AG09319 (cell line): ENCODE results near the gene HAUS5.

Experiments
- DNase-seq: peaks from one replicate; pipeline ENCODE4 v3.0.0-alpha.2; 2010; ENCODE audit warnings: low read depth; ENCODE audit errors: extremely low read depth
- TF ChIP-seq, protein P1 (sequence below): IDR thresholded peaks from 2 replicates; pipeline ENCODE4 v1.5.1; 2011; ENCODE audit warnings: low read depth, mild to moderate bottlenecking, inconsistent platforms, low read length, moderate library complexity

Gene HAUS5

DNA sequence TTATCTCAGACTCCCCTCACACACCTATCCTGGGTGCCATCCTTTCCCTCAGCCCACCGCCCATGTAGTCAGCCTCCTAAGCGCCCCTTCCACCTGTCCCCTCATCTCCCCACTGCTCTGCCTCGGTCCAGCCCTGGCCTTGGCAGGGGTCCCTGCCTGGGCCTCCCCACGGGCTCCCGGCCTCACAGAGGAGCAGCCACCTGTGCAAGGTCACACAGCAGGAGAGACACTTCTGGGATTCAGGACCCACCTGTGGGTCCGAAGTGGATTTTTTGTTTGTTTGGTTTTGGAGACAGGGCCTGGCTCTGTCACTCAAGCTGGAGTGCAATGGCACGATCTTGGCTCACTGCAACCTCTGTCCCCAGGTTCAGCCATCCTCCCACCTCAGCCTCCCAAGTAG lies 53.1 kb downstream of the HAUS5 start:
- no peak for DNase-seq
- TF ChIP-seq, protein P1, sequence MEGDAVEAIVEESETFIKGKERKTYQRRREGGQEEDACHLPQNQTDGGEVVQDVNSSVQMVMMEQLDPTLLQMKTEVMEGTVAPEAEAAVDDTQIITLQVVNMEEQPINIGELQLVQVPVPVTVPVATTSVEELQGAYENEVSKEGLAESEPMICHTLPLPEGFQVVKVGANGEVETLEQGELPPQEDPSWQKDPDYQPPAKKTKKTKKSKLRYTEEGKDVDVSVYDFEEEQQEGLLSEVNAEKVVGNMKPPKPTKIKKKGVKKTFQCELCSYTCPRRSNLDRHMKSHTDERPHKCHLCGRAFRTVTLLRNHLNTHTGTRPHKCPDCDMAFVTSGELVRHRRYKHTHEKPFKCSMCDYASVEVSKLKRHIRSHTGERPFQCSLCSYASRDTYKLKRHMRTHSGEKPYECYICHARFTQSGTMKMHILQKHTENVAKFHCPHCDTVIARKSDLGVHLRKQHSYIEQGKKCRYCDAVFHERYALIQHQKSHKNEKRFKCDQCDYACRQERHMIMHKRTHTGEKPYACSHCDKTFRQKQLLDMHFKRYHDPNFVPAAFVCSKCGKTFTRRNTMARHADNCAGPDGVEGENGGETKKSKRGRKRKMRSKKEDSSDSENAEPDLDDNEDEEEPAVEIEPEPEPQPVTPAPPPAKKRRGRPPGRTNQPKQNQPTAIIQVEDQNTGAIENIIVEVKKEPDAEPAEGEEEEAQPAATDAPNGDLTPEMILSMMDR, result no peak

DNA sequence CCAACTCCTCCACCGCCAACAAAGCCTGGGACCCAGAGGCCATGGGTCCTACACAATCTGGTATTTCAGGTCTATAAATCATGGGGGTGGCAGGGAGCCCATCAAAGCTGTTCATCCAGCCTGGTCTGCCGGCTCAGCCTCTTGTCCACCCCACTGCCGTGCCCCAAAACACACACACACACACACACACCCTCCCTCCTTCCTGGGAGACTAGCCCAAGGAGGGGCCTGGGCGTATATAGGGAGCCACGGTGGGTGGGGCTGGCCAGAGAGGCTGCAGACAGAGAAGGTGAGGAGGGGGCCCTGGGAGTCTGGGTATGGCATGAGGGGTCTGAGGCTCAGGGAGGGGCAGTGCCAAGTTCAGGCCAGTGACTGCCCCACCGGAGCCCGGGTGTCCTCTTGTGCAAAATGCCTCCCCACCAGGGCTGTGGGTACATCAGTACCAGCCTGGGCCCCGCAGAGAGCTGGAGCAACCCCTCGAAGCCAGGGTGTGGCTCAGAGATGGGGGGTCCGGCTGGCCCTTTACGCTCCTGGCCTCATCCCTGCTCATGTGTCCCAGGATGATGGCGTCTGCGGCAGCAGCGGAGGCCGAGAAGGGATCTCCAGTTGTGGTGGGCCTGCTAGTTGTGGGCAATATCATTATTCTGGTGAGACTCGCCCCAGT lies 53.8 kb downstream of the HAUS5 start, which contains the start of gene UPK1A:
Gene UPK1A, plus strand, starts transcription at position 267 of the 663 bp plus-strand sequence. Its CDS starts 296 bp downstream, at position 563.
- TF ChIP-seq, protein P1, result no peak
- DNase-seq, result no peak

DNA sequence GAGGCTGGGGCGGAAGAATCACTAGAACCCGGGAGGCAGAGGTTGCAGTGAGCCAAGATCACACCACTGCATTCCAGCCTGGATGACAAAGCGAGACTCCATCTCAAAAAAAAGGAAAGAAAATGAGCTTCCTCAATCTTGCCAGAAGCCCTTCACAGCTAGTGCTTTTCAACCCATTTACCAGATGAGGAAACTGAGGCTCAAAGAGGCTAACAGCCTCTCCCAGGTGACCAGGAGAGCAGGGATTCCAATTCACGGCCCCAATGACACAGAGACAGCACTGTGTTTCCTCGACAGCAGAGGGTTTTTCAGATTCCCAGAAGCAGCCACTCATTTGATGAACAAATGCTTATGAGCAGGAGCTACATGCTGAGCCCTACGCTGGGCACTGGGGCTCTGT lies 57.0 kb downstream of the HAUS5 start:
- no peak for DNase-seq
- TF ChIP-seq, protein P1, result no peak

DNA sequence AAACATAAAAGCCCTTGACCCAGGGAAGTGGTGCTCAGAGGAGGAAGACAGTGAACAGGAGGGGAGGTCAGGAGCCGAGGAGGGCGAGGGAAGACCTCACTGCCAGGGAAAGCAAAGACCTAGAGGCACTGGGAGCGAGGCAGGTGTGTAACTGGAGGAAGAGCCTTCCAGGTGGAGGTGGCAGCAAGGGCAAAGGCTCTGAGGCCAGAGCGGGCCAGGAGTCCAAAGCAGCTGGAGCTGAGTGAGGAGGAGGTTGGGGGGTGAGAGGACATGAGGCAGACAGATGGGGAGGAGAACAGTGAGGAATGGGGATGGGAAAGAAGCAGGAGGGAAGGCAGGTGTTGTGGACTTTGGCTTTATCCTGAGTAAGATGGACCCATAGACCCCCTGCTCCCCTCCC lies 57.4 kb downstream of the HAUS5 start:
- TF ChIP-seq, protein P1, result no peak
- DNase-seq, result no peak

DNA sequence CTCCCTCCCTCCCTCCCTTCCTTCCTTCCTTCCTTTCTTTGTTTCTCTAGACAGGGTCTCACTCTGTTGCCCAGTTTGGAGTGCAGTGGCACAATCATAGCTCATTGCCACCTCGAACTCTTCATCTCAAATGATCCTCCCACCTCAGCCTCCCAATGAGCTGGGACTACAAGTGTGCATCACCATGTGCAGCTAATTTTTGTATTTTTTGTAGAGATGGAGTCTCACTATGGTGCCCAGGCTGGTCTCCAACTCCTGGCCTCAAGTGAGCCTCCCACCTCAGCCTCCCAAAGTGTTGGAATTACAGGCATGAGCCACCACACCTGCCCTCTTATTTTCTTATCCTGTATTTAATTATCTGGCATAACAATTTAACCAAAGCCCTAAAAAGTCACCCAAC lies 58.2 kb downstream of the HAUS5 start:
- no peak for DNase-seq
- TF ChIP-seq, protein P1, result no peak

DNA sequence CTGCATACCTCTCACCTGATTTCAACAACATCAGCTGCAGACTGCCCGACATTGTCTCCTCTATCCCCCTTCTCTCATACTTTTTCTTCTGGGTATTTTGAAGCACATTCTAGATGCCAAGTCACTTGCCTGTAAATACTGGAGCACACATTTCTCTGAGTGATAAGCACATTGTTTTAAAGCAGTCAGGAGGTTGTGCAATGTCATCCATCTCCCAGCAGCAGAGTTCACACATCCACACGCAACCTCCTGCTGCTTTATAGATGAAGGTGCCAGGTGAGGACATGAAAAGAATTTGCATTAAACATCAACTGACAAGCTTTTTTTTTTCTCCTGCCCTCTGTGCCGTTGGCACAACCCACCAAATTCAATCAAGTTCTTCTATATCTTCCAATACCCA lies 59.3 kb downstream of the HAUS5 start:
- TF ChIP-seq, protein P1, result no peak
- DNase-seq, result no peak

DNA sequence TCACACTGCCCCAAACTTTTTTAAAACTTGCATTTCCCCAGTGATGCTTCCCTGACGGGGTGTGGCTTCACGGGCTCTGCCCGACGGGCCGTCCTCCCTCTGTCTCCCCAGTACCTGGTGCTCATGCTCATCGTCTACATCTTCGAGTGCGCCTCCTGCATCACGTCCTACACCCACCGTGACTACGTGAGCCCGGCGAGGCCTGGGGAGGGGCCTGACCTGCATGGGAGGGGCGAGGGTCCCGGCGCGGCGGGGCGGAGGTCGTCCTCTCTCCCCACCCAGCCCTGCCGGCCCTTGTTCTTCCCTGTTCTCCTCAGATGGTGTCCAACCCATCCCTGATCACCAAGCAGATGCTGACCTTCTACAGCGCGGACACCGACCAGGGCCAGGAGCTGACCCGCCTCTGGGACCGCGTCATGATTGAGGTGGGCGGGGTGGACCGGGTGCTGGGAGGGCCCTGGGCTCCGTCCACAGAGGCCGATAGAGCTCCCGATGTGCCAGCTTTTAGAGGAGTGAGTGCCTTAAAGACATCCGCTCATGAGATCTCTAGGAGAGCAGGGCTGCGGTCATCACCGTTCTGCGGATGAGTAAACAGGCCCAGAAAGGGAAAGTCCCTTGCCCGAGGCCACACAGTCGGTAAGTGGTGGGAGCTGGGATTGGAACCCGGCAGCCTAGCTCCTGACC lies 60.7 kb downstream of the HAUS5 start:
- DNase-seq, result no peak
- TF ChIP-seq, protein P1, result no peak
